SK-N-MC (cell line): Measurements from ENCODE around the gene PPARGC1A.

ENCODE experiments used
- DNase-seq: peaks from one replicate; pipeline ENCODE4 v3.0.0-alpha.2; 2011; ENCODE audit warnings: low read depth, low spot score
- H3K27ac ChIP-seq: fragments of 200-600 bp; sonication (generic); 2 replicates; pipeline ENCODE4 v1.5.1; 2016; ENCODE audit warnings: mixed run types
- H3K36me3 ChIP-seq: fragments of 200-600 bp; sonication (generic); 2 replicates; pipeline ENCODE4 v1.6.1; 2017; ENCODE audit warnings: antibody characterized with exemption, low read length, mixed read lengths; ENCODE audit not compliant: insufficient read depth
- H3K4me3 ChIP-seq: fragments of 200-600 bp; sonication (generic); 2 replicates; pipeline ENCODE4 v1.5.1; 2016
- H3K9ac ChIP-seq: fragments of 200-600 bp; sonication (generic); 2 replicates; pipeline ENCODE4 v1.8.0; 2017; ENCODE audit warnings: mixed run types, mixed read lengths; ENCODE audit not compliant: insufficient read length
- H3K9me3 ChIP-seq: fragments of 200-600 bp; sonication (generic); 2 replicates; pipeline ENCODE4 v1.6.1; 2017; ENCODE audit warnings: low read depth, mild to moderate bottlenecking, antibody characterized with exemption, low read length, moderate library complexity, mixed read lengths
- EZH2 ChIP-seq: fragments of 200-600 bp; sonication (generic); IDR thresholded peaks from one replicate; pipeline ENCODE4 v1.6.1; 2017; ENCODE audit warnings: antibody characterized with exemption
- FOXP2 ChIP-seq: optimal IDR thresholded peaks from 2 replicates; pipeline ENCODE3; 2011; ENCODE audit warnings: mild to moderate bottlenecking, moderate library complexity; ENCODE audit not compliant: insufficient read depth; ENCODE audit errors: extremely low read length, control extremely low read depth
- POLR2AphosphoS5 ChIP-seq: IDR thresholded peaks from 2 replicates; pipeline ENCODE4 v1.6.1; 2012; ENCODE audit warnings: mild to moderate bottlenecking, low read depth, low read length, borderline replicate concordance

PPARGC1A gene

DNA sequence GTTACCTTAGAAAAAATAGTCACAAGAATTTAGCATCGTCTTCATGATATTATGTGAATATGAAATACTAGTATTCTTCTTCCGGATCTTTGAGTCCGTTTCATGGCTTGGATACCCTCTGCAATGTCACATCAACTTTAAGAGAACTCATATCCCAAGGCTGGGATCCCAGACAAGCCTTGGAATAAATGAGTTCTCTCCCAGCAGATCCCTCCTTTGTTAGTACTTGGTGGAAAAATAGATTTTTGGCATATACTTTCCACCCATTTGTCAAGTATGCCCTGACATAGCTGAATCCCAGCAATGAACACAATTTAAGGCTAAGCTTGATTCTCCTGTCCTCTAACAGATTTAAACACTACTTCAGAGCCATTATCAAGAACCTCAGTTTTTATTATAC, 144.5 kb downstream of the PPARGC1A start:
- Histone ChIP-seq H3K9me3 (no peaks in the 10 kb centered on the region), H3K36me3 (no peaks in the 10 kb centered on the region)
- no peak for DNase-seq

More for the DNA sequence above, 144.5 kb downstream of the PPARGC1A start:
- TF ChIP-seq FOXP2: no peak
- TF ChIP-seq POLR2AphosphoS5: no peak
- no peak for TF ChIP-seq EZH2
- Histone ChIP-seq H3K4me3 (no peak overlapping the region), H3K27ac (no peak overlapping the region), H3K9ac (no peak overlapping the region)
